ENCODE results near the gene LYRM1. TPM values are rescaled to one million over a fixed set of nuclear protein-coding genes. Genes with fewer than 3 reads are reported as not detected.

Gene LYRM1
- total RNA-seq, 1 donor from 2014 or later: 24.1 TPM

GRCh38 chr16:20866145-20866772 lies 34.3 kb upstream of the LYRM1 start:
- H3K4me1 Mint-ChIP-seq (ENCODE audit: low read depth, unreplicated experiment): peaks cover 41% of the 10 kb centered on the region
- Histone ChIP-seq H3K79me2 (ENCODE audit: insufficient read depth, low read length) (peaks cover 97% of the 10 kb centered on the region), H3K36me3 (ENCODE audit: insufficient read depth, low read length) (peaks cover 3% of the 10 kb centered on the region), H3K4me2 (ENCODE audit: low read length) (peak overlapping the region; percentile 37), H3K27ac (ENCODE audit: low read depth, low read length) (peak overlapping the region; percentile 91), H3K4me3 (ENCODE audit: insufficient read depth, low read depth, low read length) (no peak overlapping the region), H3K9me3 (ENCODE audit: insufficient read depth, low read depth, low read length) (no peaks in the 10 kb centered on the region), H2AFZ (ENCODE audit: low read depth, low read length) (peak overlapping the region; percentile 11), H3K9ac (ENCODE audit: low read length) (peak overlapping the region; percentile 67), H3K27me3 (ENCODE audit: insufficient read depth, low read length) (no peaks in the 10 kb centered on the region), H4K20me1 (ENCODE audit: insufficient read depth, low read length) (peaks cover 38% of the 10 kb centered on the region), H3K4me1 (ENCODE audit: insufficient read depth, low read length) (peaks cover 32% of the 10 kb centered on the region)
- TF ChIP-seq EZH2 (IDR thresholded peaks at IDR 0.05; ENCODE audit: insufficient read depth, low read length) (no peak), CTCF (IDR thresholded peaks at IDR 0.05; ENCODE audit: insufficient read depth, low read depth, low read length) (no peak)
- peak overlapping the region; percentile 41 for H3K4me3 Mint-ChIP-seq (ENCODE audit: unreplicated experiment)
- DNase-seq (ENCODE audit: low read depth) (peak; percentile 87), FAIRE-seq (no peak)
- H3K9me3 Mint-ChIP-seq (ENCODE audit: unreplicated experiment): peaks cover 2% of the 10 kb centered on the region
- no peaks in the 10 kb centered on the region for H3K27me3 Mint-ChIP-seq (ENCODE audit: low read depth, unreplicated experiment)
- H3K27ac Mint-ChIP-seq (ENCODE audit: unreplicated experiment): peak overlapping the region; percentile 97
- H3K36me3 Mint-ChIP-seq (ENCODE audit: low read depth, unreplicated experiment): peaks cover 21% of the 10 kb centered on the region

- no peak overlapping the region for H3K4me3 ChIP-seq (ENCODE audit: insufficient read depth, low read depth, low read length)
- H3K9ac ChIP-seq (ENCODE audit: low read length): no peak overlapping the region
- Mint-ChIP-seq H3K4me1 (ENCODE audit: low read depth, unreplicated experiment) (peaks cover 41% of the 10 kb centered on the region), H3K27ac (ENCODE audit: unreplicated experiment) (peak overlapping the region; percentile 97), H3K27me3 (ENCODE audit: low read depth, unreplicated experiment) (no peaks in the 10 kb centered on the region), H3K36me3 (ENCODE audit: low read depth, unreplicated experiment) (peaks cover 15% of the 10 kb centered on the region), H3K9me3 (ENCODE audit: unreplicated experiment) (peaks cover 2% of the 10 kb centered on the region), H3K4me3 (ENCODE audit: unreplicated experiment) (no peak overlapping the region)
- peak overlapping the region; percentile 91 for H3K27ac ChIP-seq (ENCODE audit: low read depth, low read length)
- DNase-seq (ENCODE audit: low read depth) (no peak), FAIRE-seq (no peak)
- peaks cover 44% of the 10 kb centered on the region for H4K20me1 ChIP-seq (ENCODE audit: insufficient read depth, low read length)
- H3K36me3 ChIP-seq (ENCODE audit: insufficient read depth, low read length): no peaks in the 10 kb centered on the region
- TF ChIP-seq CTCF (IDR thresholded peaks at IDR 0.05; ENCODE audit: insufficient read depth, low read depth, low read length) (no peak), EZH2 (IDR thresholded peaks at IDR 0.05; ENCODE audit: insufficient read depth, low read length) (no peak)
- no peaks in the 10 kb centered on the region for H3K27me3 ChIP-seq (ENCODE audit: insufficient read depth, low read length)
- H3K4me2 ChIP-seq (ENCODE audit: low read length): peak overlapping the region; percentile 37
- H3K9me3 ChIP-seq (ENCODE audit: insufficient read depth, low read depth, low read length): no peaks in the 10 kb centered on the region
- peaks cover 97% of the 10 kb centered on the region for H3K79me2 ChIP-seq (ENCODE audit: insufficient read depth, low read length)
- peaks cover 32% of the 10 kb centered on the region for H3K4me1 ChIP-seq (ENCODE audit: insufficient read depth, low read length)
- H2AFZ ChIP-seq (ENCODE audit: low read depth, low read length): no peak overlapping the region
Measured at GRCh38 chr16:20866801-20867200, 33.8 kb upstream of the LYRM1 start.

- peak; percentile 63 for DNase-seq (ENCODE audit: low read depth)
- no peak for FAIRE-seq
- Histone ChIP-seq H2AFZ (ENCODE audit: low read depth, low read length) (no peak overlapping the region), H3K4me1 (ENCODE audit: insufficient read depth, low read length) (peaks cover 32% of the 10 kb centered on the region), H4K20me1 (ENCODE audit: insufficient read depth, low read length) (peaks cover 52% of the 10 kb centered on the region), H3K36me3 (ENCODE audit: insufficient read depth, low read length) (no peaks in the 10 kb centered on the region), H3K27me3 (ENCODE audit: insufficient read depth, low read length) (no peaks in the 10 kb centered on the region), H3K4me3 (ENCODE audit: insufficient read depth, low read depth, low read length) (no peak overlapping the region), H3K4me2 (ENCODE audit: low read length) (no peak overlapping the region), H3K9me3 (ENCODE audit: insufficient read depth, low read depth, low read length) (no peaks in the 10 kb centered on the region), H3K9ac (ENCODE audit: low read length) (no peak overlapping the region), H3K79me2 (ENCODE audit: insufficient read depth, low read length) (peaks cover 97% of the 10 kb centered on the region), H3K27ac (ENCODE audit: low read depth, low read length) (no peak overlapping the region)
- peak overlapping the region; percentile 43 for H3K27ac Mint-ChIP-seq (ENCODE audit: unreplicated experiment)
- no peak overlapping the region for H3K4me3 Mint-ChIP-seq (ENCODE audit: unreplicated experiment)
- no peak for TF ChIP-seq EZH2 (IDR thresholded peaks at IDR 0.05; ENCODE audit: insufficient read depth, low read length)
- TF ChIP-seq CTCF (IDR thresholded peaks at IDR 0.05; ENCODE audit: insufficient read depth, low read depth, low read length): no peak
- no peaks in the 10 kb centered on the region for H3K27me3 Mint-ChIP-seq (ENCODE audit: low read depth, unreplicated experiment)
- H3K4me1 Mint-ChIP-seq (ENCODE audit: low read depth, unreplicated experiment): peaks cover 43% of the 10 kb centered on the region
- peaks cover 2% of the 10 kb centered on the region for H3K9me3 Mint-ChIP-seq (ENCODE audit: unreplicated experiment)
- H3K36me3 Mint-ChIP-seq (ENCODE audit: low read depth, unreplicated experiment): peaks cover 10% of the 10 kb centered on the region
Measured at GRCh38 chr16:20867585-20867984, 33.0 kb upstream of the LYRM1 start.
